Erythroblast (primary cell): Measurements from ENCODE around the gene TNRC6B.

Source experiments
- GATA1 ChIP-seq: IDR thresholded peaks from 2 replicates; pipeline ENCODE4 v1.6.1; 2011; ENCODE audit warnings: low read depth, mild to moderate bottlenecking, control low read depth, low read length, moderate library complexity
- POLR2A ChIP-seq: IDR thresholded peaks from 2 replicates; pipeline ENCODE4 v1.6.1; 2011; ENCODE audit warnings: mild to moderate bottlenecking, low read length

DNA sequence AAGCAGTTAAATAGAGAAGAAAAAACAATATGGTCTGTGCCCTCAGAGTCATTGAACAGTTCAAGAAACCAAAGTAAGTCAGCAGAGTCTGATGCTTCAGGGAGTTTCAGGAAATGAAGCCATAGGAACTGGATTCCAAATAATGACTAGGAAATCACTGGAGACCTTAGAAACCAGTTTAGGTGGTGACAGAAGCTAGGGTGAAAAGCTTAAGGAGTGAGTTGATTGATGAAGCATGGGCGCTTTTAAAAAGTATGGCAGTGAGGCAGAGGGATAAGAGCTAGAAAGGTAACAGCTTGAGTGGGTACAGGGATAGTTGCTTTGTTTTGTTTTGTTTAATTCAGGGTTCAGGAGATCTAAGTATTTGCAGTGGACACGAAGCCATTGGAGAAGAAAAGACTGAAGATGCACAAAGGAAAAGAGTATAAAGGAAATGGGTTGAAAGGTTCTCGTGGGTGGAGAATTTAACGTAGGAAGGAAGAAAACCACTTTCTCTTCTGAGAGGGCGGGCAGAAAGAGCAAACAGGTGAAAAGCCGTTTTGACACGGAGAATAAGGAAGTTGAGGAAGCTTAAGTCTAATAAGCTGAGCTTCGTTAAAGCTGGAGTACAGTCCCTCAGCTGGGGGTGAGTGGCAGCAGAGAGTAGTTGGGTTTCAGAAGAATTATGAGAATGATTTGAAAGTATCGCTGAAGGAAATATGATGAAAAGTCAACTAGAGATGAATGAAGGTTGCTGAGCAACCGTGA is 207.5 kb downstream of the TNRC6B start:
- TF ChIP-seq POLR2A (no peak), GATA1 (no peak)
